Measurements from ENCODE around the gene PBX1.

PBX1 gene

GRCh38 chr1:164653705-164654104, 94.7 kb downstream of the PBX1 start:
- Histone ChIP-seq H3K27ac (no peak overlapping the region), H3K4me3 (no peak overlapping the region)

- no peak overlapping the region for H3K4me3 ChIP-seq
- H3K27ac ChIP-seq, result no peak overlapping the region
These were observed 95.2 kb downstream of the PBX1 start for GRCh38 chr1:164654200-164654599.

- H3K4me3 ChIP-seq, result no peak overlapping the region
- H3K27ac ChIP-seq, result peak overlapping the region in 5 of 21 experiments; percentile 56 to 73 (median 65)
These were observed 99.9 kb downstream of the PBX1 start for GRCh38 chr1:164658864-164659263.

GRCh38 chr1:164659621-164660411, 100.8 kb downstream of the PBX1 start:
- peak overlapping the region in 16 of 21 experiments; percentile 7 to 74 (median 53) for H3K27ac ChIP-seq
- no peak overlapping the region for H3K4me3 ChIP-seq

GRCh38 chr1:164660412-164660772, 101.4 kb downstream of the PBX1 start:
- no peak overlapping the region for H3K4me3 ChIP-seq
- H3K27ac ChIP-seq, result peak overlapping the region in 4 of 21 experiments; percentile 19 to 74 (median 55)

GRCh38 chr1:164660775-164661174, 101.8 kb downstream of the PBX1 start:
- Histone ChIP-seq H3K4me3 (no peak overlapping the region), H3K27ac (peak overlapping the region in 5 of 21 experiments; percentile 19 to 50 (median 24))

GRCh38 chr1:164662462-164662861, 103.5 kb downstream of the PBX1 start:
- Histone ChIP-seq H3K4me3 (no peak overlapping the region), H3K27ac (no peak overlapping the region)

- Histone ChIP-seq H3K4me3 (no peak overlapping the region), H3K27ac (no peak overlapping the region)
These were observed 104.0 kb downstream of the PBX1 start for GRCh38 chr1:164662955-164663354.

- Histone ChIP-seq H3K4me3 (no peak overlapping the region), H3K27ac (no peak overlapping the region)
These were observed 105.1 kb downstream of the PBX1 start for GRCh38 chr1:164664127-164664526.

GRCh38 chr1:164667001-164667400, 108.0 kb downstream of the PBX1 start:
- no peak overlapping the region for H3K27ac ChIP-seq
- H3K4me3 ChIP-seq, result no peak overlapping the region

- Histone ChIP-seq H3K4me3 (no peak overlapping the region), H3K27ac (no peak overlapping the region)
These were observed 108.6 kb downstream of the PBX1 start for GRCh38 chr1:164667600-164667999.

GRCh38 chr1:164668491-164669400, 109.8 kb downstream of the PBX1 start:
- Histone ChIP-seq H3K4me3 (no peak overlapping the region), H3K27ac (no peak overlapping the region)

- no peak overlapping the region for H3K4me3 ChIP-seq
- no peak overlapping the region for H3K27ac ChIP-seq
These were observed 111.0 kb downstream of the PBX1 start for GRCh38 chr1:164670026-164670425.

GRCh38 chr1:164670786-164671185, 111.8 kb downstream of the PBX1 start:
- H3K27ac ChIP-seq, result no peak overlapping the region
- H3K4me3 ChIP-seq, result no peak overlapping the region

GRCh38 chr1:164671323-164671965, 112.5 kb downstream of the PBX1 start:
- no peak overlapping the region for H3K4me3 ChIP-seq
- peak overlapping the region in 1 of 21 experiments; percentile 14 for H3K27ac ChIP-seq

GRCh38 chr1:164671966-164672571, 113.1 kb downstream of the PBX1 start:
- peak overlapping the region in 3 of 21 experiments; percentile 14 to 28 (median 18) for H3K27ac ChIP-seq
- H3K4me3 ChIP-seq, result no peak overlapping the region

- H3K27ac ChIP-seq, result no peak overlapping the region
- no peak overlapping the region for H3K4me3 ChIP-seq
These were observed 113.6 kb downstream of the PBX1 start for GRCh38 chr1:164672588-164672987.

- Histone ChIP-seq H3K4me3 (no peak overlapping the region), H3K27ac (no peak overlapping the region)
These were observed 114.7 kb downstream of the PBX1 start for GRCh38 chr1:164673584-164674214.

GRCh38 chr1:164675342-164675904, 116.4 kb downstream of the PBX1 start:
- no peak overlapping the region for H3K27ac ChIP-seq
- H3K4me3 ChIP-seq, result no peak overlapping the region
